GDM1 (cell line): Measurements from ENCODE around the gene SEMA3B.
"Not testable (repeated sequence)": the region's sequence is repeated elsewhere in the genome, so short reads cannot be mapped to it uniquely, and the experiment has no call there.

Experiments
- DNase-seq: peaks from one replicate; lab custom pipeline; 2025; lab: John Stamatoyannopoulos, UW

SEMA3B gene

DNA sequence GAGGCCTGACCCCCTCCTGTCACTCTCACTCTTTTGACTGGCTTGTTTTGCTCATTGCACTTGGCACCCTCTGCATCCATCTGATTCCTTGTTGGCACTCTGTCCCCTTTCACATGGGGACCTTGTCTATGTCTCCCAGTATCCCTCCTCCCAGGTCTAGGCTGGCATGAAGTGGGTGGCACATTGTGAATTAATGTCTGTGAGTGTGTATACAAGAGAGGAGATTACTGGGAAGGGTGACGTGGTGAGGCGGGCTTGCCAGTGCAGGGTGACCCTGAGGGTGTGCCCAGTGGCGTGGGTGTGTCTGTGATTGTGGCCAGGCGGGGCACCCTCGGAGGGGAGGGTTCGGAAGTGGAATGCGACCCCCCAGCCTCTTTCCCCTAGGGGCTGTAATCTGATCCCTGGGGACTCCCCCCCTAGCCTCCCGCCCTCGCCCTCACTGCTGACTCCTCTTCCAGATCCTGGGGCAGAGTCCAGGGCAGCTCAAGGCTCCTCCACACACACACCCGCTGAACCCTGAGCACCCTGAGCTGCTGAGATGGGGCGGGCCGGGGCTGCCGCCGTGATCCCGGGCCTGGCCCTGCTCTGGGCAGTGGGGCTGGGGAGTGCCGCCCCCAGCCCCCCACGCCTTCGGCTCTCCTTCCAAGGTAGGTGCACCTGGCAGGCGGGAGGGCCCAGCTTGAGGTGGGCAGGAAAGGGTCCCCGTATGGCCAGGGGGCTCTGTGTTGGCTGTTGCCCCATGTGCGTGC, at the start of gene SEMA3B:
TSS of gene SEMA3B (plus strand) at position 445 of the 749 bp plus-strand sequence. CDS start at position 539, 94 bp downstream.
- no peak for DNase-seq

GRCh38 chr3:50219285-50219684, 49.7 kb upstream of the SEMA3B start:
- DNase-seq: no peak

DNA sequence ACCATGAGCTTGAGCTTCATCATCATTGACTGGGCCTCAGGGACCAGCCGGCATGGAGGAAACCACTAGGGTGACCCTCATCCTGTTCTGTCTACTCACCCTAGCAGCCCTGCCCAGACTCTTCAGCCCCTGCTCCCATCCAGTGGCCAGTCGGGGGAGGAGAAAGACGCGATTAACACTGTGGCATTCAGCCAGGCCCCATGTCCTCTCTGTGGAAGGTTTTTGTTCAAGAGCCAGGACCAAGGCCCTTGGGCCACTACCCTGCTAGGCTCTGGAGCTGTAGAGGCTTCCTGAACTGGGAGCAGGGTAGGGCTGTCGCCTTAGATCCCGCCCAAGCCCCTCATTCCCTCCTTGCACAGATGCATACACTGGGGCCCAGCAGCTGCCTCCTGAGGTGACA, 48.8 kb upstream of the SEMA3B start:
- DNase-seq: no peak

GRCh38 chr3:50221051-50221410, 47.9 kb upstream of the SEMA3B start:
- DNase-seq: no peak

DNA sequence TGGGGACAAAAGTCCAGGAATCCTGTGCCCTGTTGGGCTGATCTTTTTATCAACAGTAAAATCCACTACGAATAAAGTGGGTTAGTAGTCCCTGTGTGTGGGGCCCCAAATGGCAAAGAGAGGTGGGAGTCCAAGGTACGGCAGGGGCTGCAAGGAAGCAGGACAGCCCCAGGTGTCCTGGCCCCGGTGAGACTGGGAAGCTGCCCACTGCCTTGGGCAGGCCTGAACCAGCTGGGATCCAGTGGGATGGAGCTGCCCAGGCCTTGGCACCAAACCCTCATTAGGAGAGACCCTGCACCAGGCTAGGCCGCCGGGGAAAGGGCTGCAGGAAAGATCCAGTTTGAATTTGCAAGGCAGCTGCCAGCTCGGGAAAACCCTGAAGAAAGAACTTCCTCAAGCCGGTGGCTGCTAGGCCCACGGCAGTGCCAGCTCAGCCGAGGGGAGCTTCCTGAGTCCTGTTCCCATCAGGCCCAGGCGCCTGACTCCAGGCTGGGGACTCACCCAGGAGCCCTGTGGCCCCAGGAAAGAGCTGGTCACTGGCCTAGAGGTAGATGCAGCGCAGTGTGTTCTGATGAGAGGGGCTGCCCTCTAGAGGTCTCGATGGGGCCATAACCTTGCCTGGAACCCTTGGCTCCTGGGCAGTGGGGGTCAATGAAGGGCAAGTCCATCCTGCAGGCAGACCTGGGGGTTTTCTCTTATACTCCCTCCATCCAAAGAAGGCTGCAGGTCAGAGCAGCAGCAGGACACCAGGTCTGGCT, 47.4 kb upstream of the SEMA3B start:
- DNase-seq: no peak

DNA sequence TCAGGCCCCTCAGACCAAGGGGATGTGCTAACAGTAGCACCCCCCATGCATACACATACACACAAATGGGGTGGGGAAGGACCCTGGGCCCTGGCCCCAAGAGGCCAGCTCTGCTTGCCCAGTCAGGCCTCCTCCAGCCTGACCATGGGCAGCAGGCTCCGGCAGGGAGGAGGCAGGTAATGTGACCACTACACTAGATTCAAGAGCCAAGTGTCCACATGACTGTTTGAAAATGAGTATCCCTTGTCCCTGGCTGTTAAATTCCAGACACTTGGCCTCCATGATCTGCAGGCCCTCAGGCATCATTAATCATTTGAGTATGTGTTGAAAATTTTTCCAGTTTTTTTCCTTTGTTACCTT, 46.8 kb upstream of the SEMA3B start:
- DNase-seq: no peak

- DNase-seq: no peak
Measured at GRCh38 chr3:50224639-50225038, 44.3 kb upstream of the SEMA3B start.

- DNase-seq: no peak
Measured at GRCh38 chr3:50226888-50227389, 42.0 kb upstream of the SEMA3B start.

DNA sequence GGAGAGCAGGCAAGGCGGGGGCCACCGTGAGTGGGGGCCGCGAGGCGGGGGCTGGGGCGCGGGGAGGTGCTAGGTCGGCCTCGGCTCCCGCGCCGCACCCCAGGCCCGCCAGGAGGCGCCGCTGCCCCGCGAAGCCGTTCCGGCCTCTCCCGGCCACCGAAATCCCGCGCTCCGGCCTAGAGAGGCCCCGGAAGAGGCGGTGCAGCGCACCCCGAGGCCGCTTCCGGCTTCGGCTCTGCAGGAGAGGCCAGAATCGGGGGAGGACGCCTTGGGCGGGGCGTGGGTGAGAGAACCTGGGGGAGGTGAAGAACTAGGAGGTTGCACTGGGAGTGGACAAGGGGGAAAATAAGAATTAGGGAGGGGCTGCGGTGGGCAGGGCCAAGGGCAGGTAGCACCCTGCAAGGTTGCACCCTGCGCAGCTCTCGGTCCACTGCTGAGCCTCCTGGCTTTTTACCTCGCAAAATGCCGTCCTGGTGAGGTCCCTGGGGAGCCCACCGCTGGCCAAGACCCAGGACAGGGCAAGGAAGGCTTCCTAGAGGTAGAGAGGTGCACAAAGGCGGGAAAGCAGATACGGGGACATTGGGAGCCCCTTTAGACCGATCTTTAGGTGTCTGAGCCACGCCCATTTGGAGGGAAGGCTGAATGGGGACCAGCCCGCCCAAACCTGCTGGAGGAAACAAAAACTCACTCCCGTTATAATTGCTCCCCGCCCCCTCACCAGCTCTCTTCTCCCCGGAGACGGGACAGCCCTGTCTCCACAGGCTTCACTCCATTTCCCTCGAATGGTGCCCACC, 41.4 kb upstream of the SEMA3B start:
- peak; percentile 89 for DNase-seq

- DNase-seq: not testable (repeated sequence)
Measured at GRCh38 chr3:50228184-50228763, 40.7 kb upstream of the SEMA3B start.

DNA sequence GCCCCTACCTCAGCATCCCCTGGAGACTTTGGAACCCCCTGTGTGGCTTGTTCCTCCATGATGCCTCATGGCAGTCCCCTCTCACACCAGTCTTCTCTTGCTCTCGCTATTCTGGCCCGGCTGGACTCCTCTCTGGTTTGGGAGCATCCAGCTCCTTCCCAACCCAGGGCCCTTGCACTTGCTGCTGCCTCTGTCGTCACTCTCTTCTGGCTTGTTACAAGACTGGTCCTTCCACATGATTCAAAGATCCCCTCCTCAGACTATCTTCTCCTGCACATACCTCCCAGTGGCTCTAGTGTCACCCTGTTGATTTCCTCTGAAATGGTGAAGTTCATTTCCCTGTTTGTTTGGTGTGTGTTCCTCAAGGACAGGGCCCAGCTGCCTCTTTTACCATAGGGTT, 39.5 kb upstream of the SEMA3B start:
- no peak for DNase-seq

DNA sequence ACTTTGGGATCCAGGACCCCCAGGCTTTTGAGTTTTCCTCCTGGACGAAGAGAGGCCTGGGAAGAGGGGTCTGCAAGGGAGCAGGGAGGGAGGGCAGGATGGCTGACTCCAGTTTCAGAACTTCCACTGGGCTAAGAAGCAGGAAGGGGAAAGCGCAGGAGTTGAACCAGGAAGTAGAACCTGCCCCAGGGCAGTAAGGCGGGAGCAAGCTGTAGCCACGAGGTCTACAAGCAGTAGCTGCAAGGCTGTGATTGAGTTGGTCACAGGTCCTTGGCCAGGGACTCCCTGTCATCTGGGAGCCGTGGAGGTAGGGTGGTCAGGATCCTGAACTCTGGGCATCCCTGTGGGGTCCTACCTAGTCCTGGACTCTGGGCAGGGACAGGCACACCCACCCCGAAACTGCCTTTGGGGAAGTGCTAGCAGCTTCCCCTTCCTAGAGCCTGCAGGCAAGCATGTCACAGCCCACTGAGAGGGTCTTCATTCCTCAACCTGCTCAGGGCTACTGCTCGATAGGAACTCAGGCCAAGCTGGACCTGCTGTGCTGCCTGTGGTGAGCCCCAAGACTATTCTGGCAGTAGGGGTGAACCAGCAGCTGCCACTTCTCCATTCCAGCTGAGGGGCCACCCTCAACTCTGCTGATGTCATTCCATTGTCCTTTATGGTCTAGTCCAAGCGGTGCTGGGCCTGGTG, 38.7 kb upstream of the SEMA3B start:
- DNase-seq: no peak

GRCh38 chr3:50230794-50231125, 38.2 kb upstream of the SEMA3B start:
- no peak for DNase-seq

GRCh38 chr3:50231581-50231980, 37.4 kb upstream of the SEMA3B start:
- DNase-seq: no peak

DNA sequence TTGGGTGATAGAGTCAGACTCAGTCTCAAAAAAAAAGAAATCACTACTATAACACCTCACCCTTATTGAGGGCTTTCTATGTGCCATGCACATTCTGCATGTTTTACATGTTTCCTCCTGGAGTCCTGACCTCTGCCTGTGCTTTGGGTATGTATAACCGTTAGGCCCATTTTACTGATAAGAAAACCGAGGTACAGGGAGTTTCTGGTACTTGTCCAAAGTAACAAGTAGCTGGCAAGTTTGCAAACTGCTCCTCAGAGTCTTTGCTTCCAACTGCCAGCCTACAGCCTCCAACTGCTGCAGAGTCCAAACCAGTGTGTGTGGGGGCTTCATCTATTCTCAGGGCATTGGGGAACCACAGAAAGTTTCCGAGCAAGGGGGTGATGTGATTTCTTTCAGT, 36.6 kb upstream of the SEMA3B start:
- DNase-seq: no peak

DNA sequence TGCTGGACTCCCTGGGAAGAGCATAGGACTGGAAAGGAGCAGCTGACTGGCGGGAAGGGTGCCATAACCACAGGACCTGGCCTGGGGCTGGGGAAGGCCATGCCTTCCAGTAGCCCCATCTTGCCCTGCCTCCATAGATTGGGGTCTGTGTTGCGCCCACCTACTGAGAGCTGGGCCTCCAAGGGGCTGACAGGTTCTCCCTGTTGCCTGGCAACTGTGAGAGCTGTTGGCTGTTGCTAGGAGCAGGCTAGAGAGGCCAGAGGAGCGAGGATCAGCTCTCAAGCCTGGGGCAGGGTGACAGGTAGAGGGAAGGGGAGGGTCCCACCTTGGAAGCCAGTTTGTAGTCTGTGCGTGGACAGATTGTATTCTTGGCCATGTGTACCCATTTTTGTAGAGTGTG, 35.8 kb upstream of the SEMA3B start:
- DNase-seq: no peak

- peak; percentile 99 for DNase-seq
Measured at GRCh38 chr3:50235716-50236483, 33.0 kb upstream of the SEMA3B start, which contains the start of gene GNAI2. GNAI2 (plus strand) TSS chr3:50236204; CDS start chr3:50236336, 132 bp downstream.

DNA sequence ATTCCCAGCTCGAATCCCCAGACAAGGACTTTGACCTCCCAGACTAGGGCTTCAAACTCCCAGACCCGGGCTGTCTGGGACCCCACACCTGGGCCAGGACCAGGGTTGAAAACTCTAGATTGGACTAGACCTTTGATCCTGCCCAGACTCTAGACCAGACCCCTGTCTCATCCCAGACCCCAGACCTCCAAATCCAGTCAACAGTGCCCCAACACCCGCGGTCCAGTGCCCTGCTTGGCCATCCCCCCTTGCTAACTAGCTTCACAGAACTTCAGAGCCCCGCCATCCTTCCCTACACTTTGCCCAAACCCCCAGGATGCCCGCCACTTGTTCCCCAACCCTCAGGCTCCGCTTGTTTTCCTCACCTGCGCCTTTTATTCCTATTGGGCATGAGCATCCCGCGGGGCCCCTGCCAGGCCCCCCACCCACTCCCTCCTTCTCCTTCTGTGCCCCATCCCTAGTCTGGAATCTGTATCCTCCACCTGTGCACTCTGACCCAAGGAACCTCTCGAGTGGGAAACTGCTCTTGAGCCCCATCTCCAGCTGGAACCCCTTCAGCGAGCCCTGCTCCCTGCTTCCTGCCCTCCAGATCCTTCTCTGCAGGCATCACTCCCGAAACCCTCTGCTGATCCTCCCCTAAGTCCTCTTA, 32.3 kb upstream of the SEMA3B start:
- no peak for DNase-seq

- no peak for DNase-seq
Measured at GRCh38 chr3:50237133-50237651, 31.8 kb upstream of the SEMA3B start.
